Stimulated activated CD8-positive, alpha-beta memory T cell treated with anti-CD3 and anti-CD28 coated beads, Interleukin-12 subunit alpha, Interleukin-12 subunit beta, amount 100 ng/mL, for 4 hours (primary cell): ENCODE results near the gene C16orf95.

Experiments
- DNase-seq: peaks from one replicate; pipeline ENCODE4 v3.0.0-alpha.2; 2020; ENCODE audit warnings: low read depth

C16orf95 gene

GRCh38 chr16:87316450-87316922, 706 bp downstream of the C16orf95 start:
- no peak for DNase-seq

DNA sequence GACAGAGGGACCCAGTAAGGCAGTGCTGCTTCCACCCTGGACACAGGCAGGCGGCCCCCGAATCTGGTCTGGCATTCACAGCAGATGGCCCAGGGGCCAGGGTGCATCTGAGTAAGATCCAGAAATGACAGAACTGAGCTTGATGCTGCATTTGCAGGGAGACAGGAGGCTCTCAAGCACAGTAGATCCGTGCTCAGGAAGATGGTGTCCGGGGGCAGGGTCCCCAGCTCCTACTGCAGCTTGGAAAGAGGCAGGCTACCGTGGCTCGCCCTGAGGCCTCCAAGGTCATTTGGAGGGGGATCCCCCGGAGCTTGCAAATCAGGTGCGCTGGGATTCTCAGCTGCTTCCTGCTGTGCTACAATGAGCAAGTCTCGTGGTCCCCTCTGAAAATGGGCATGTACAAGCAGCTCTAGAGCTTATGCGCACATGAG, 2.2 kb downstream of the C16orf95 start:
- DNase-seq: no peak

DNA sequence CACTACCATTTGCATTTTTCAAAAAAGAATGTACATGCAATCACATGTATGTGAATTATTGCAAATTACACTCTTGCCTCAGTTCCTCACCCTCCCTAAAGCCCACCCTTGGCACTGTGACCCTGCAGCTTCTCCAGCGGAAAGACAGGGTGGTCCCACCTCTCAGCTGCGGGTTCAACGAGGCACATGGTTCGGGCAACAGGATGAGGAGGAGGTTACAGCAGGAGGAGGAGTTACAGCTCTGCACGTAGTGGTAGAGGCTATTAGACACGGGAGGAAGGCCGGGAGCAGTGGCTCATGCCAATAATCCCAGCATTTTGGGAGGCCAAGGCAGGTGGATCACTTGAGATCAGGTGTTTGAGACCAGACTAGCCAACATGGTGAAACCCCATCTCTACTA, 5.2 kb downstream of the C16orf95 start:
- no peak for DNase-seq

GRCh38 chr16:87311387-87311786, 5.8 kb downstream of the C16orf95 start:
- no peak for DNase-seq

- DNase-seq: no peak
Measured at GRCh38 chr16:87310610-87311009, 6.6 kb downstream of the C16orf95 start.

DNA sequence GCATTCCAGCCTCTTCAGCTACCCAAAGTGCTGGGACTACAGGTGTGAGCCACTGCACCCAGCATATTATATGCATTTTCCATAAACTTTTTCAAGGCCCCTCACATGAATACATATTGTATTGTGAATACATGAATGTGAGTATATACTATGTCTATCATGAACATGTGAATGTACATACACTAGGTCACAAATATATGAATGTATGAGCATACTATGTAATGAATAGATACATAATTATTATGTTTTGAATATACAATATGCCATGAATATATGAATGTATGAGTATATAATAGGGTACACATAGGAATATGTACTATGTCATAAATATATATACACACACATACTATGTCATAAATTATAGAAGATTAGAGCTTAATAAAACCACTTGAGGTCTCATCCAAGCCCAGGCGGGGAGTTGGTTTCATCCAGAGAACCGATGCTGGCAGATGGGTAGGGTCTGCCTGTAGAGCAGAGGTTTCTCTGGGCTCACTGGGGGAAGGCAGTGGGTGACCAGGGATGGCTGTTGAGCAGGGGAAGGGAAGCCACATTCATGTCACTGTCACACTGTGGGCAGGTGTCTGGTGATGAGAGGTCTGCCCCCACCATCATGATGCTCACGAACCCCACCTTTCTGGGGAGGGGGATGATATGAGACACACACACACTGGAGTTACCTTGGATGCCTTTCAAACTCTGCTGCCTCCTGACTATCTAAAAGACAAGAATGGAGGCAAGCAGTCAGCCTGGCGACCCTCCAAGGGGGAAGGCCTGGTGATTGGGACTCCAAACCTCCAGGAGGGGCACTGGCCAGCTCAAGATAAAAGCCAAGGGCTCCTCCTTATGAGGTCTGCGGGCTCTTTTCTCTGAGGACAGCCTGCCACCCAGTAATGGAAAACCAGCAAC, 7.3 kb downstream of the C16orf95 start:
- DNase-seq: no peak

GRCh38 chr16:87308826-87309225, 8.4 kb downstream of the C16orf95 start:
- no peak for DNase-seq

DNA sequence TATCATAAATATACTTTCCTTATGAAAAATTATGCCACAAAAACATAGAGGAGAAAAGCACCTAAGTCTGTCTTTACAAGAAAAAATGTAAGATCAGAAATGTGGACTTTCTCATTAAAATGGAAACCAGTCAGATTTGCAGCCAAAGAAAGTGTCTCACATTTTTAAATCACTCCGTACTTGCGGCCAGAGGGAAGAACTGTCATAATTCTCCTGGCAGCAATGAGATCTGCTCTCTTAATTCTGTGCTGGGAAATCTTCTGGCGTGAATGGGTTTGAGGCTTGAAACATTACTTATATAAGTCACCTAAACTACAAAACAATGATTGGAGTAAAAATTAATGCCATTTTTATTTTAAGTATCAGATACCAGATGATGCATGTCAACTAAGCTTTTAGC, 10.7 kb downstream of the C16orf95 start:
- no peak for DNase-seq

DNA sequence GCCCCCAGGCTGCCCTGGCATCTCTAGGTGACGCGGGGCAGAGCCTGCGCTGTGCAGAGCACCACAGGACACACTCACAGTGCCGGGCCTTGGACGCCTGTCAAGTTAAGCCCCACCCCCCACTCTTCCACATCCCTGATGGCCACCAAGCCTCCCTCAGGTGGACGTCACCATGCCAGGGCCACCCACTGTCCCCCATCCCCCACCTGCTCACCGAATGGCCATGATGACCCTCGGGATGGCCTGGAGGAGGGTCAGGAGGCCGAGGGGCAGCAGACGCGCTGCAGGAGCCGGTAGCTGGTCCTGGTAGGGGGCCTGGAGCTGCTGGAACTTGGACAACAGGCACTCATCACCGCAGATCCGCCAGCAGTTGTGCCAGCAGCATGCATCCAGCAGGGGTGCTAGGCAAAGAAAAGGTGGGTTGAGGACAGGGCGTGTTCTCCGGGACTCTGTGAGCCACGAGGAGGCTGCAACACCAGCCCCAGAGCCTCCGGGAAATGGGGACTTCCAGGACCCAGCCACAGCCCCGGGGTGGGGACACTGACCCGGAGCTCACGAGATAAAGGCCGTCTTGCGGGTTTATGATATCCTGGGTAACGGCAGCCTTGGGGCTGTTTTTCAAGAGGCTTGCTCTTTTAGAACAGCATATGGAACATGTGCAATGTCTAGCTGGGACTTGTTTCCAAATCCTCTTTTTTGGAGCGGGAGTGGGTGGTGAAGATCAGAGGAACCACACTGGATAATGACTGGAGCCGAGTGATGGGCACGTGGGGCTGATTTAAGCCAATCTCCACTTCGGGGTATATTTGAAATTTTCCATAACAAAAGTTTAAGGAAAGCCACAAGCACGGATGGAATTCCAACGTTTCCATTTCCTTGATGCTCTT, 11.4 kb downstream of the C16orf95 start:
- DNase-seq: no peak

- no peak for DNase-seq
Measured at GRCh38 chr16:87304951-87305350, 12.2 kb downstream of the C16orf95 start.

DNA sequence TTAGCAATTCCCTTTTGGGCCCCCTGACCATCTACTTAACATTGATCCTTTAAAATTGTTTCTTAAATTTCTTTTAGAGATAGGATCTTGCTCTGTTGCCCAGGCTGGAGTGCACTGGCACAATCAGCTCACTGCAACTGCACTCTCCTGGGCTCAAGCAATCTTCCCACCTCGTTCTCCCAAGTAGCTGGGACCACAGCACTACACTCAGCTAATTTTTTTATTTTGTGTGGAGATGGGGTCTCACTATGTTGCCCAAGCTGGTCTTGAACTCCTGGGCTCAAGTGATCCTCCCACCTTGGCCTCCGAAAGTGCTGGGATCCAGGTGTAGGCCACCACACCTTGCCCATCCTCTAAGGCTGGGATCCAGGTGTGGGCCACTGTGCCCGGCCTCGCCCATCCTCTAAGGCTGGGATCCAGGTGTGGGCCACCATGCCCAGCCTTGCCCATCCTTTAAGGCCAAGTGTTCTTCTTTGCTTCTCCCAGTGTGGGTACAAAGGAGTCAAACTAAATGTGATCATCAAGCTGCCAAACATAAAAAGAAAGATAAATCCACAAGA, 13.2 kb downstream of the C16orf95 start:
- no peak for DNase-seq

- DNase-seq: no peak
Measured at GRCh38 chr16:87303431-87303930, 13.7 kb downstream of the C16orf95 start.

DNA sequence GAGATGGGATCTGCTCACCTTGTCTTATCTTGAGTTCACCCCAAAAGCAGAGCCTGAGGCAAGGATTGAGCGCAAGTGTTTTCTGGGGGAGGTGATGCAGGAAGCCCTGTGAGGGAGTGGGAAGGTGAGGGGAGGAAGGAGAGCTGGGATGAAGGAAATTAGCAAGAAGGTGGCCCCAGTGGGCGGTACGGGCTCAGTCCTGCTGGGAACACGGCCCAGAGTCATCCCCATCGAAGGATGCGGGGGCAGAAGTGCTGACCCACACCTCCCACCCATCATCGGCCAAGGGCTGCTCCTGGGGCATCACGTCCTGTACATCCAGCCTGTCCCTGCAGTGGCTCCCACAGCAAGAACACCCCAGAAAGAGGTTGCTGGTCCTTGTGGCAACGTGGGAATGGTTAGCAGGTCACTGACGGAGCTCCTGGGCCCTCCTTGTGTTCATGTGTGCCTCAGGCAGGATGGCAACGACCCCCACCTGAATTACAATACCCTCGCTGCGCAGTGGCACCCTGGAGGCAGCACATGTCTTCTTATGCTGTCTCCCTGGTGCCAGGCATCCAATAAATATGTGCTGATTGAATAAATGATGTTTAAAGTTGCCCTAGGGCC, 18.2 kb downstream of the C16orf95 start:
- no peak for DNase-seq

DNA sequence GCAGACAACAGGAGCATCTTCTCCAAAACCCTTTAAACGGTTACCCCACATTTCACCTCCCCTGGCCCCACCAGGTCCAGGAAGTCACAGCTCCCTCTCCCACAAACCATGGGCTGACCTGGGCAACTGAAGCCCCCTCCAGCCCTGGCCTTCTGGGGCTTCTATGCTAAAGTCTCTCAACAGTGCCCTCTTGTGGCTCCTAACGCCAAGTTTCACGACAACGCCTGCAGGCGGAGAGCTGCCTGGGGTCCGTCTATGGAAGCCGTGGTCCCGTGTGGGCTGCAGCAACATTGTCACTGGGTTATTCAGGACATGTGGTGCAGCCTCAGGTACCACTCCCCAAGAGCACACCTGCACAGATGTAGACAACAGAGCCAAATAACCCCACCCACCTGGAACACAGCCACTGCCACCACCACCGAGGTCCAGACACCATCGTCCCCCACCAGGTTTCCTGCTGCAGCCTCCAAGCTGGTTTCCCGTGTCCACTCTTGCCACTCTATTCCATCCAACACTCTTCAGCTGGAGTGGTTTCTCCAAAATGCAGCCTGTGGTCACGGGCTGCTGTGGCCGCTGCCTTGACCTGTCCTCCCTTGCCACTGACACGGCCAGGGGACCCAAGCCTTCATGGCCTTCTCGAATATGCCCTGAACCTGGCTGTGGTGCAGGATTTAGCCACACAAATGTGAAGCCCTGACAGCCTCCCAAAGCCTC, 19.1 kb downstream of the C16orf95 start:
- DNase-seq: no peak

GRCh38 chr16:87297407-87297806, 19.8 kb downstream of the C16orf95 start:
- DNase-seq: no peak

DNA sequence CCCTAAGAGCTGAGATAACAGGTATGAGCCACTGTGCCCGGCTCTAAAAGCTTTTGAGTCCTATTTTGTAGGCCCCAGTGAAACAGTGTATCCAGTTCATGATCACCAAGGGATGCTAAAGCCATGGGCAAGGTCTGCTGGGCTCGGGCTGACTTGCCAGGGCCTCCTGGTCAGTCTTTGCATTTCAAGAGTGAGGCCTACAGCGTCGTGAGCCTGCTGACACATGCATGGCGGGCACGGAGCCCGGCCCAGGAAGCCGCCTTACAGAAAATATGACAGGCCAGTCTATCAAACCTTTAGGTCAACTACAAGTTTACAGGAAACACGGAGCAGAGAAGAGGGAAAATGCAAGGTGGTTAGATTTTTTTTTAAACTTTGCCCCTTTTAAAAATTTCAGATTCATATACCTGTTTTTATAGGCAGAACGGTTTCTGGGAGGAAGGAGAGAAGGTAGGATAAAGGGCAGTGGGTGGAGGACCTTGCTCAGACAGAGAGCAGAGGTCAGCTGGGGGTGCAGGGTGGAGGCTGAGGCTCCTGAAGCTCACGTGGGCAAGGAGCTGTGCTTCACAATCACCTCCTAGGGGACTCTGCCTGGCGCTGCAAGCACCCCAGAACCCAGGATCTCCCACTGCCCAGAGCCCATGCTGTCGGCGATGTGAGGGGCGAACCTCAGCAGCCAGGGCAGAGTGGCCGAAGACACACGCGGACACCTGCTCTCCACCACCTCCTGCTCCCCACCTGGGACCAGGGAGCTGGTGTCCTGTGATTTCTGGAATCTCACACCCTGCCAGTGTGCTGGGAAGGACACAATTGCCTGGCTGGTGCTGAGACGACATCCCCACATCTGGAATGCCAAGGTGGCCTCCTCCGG, 21.3 kb downstream of the C16orf95 start:
- DNase-seq: no peak

GRCh38 chr16:87295259-87295658, 21.9 kb downstream of the C16orf95 start:
- no peak for DNase-seq

- DNase-seq: no peak
Measured at GRCh38 chr16:87293990-87294389, 23.2 kb downstream of the C16orf95 start.

- no peak for DNase-seq
Measured at GRCh38 chr16:87291944-87292343, 25.2 kb downstream of the C16orf95 start.

- DNase-seq: no peak
Measured at GRCh38 chr16:87288753-87289362, 28.3 kb downstream of the C16orf95 start.
